GM21390 (cell line): ENCODE data around the gene RMI1.

ENCODE experiments used
- ATAC-seq: cut with Tn5 transposase; IDR thresholded peaks from one replicate; pipeline ENCODE4 v1.9.1; 2021; ENCODE audit not compliant: unreplicated experiment

RMI1 gene

GRCh38 chr9:83967073-83967472 lies 13.5 kb upstream of the RMI1 start:
- no peak for ATAC-seq

DNA sequence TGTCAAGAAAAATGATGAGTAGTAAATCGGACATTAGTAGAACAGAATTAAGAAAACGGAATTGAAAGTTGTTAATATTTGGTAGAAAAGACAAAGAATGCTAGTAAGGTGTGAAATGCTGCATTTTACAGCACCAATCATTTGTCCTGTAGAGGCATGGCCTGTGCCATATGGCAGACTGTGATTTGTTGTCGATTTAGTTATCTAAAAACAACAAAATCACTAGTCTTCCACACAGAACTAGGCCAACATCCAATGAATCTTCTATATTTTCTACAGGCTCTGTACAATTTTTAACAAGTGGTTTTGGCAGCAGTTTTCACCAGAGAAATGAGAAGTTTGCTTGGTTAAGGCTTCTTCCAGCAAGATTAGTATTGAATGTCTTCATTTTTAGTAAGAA lies 11.0 kb upstream of the RMI1 start:
- no peak for ATAC-seq

DNA sequence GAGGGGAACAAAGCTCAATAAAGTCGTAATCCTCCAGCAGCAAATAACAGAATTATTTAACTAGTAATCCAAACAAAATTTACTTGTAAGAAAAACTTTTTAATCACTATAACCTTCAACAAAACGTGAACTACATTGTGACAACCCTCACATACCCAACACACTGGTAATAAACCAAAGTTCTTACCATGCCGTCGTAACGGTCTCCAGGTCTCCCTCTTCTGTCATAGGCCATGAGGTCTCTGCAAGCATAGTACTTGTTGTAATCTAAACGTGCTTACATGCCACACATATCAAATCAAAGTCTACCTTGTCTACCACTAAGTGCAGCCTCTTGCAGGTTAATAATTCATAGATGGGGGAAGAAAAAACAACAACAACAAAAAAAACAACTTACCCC lies 9.1 kb upstream of the RMI1 start:
- no peak for ATAC-seq

DNA sequence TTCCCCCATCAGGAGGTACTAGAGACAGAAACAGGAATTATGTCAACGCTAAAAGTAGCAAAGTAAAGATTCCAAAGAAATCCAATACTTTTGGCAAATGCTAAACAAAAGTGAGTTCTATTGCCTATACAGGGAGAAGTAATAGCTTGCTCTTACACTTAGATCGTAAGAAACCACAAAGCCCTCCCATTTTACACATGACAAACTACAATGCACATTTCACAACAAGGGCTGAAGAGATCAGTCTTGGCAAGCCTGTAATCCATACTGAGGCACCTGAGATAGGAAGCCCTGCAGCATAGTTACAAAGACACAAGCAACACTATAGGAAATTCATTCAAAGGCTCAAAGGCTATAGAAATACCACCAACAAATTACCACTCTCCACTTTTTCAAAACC lies 8.3 kb upstream of the RMI1 start:
- ATAC-seq, result no peak

GRCh38 chr9:83975300-83975699 lies 5.3 kb upstream of the RMI1 start:
- no peak for ATAC-seq

GRCh38 chr9:83976372-83976771 lies 4.2 kb upstream of the RMI1 start:
- ATAC-seq, result no peak

DNA sequence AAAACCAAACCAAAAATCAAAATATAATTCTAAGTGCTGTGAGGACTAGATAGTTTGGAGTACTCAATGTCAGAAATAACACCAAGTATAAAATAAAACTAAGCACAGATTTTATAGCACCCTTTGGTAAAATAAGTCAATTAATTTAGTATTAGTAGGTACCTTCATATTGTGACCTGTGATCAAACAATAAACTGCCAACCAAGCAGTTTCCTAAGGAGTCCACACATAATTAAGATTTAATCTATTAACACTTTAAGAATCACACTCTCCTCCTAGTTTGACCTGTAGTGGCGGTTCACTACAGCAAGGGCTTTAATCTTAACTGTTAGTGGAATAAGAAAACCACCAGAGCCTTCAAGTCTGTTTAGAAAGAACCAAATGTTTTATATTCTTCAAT lies 3.4 kb upstream of the RMI1 start:
- no peak for ATAC-seq

DNA sequence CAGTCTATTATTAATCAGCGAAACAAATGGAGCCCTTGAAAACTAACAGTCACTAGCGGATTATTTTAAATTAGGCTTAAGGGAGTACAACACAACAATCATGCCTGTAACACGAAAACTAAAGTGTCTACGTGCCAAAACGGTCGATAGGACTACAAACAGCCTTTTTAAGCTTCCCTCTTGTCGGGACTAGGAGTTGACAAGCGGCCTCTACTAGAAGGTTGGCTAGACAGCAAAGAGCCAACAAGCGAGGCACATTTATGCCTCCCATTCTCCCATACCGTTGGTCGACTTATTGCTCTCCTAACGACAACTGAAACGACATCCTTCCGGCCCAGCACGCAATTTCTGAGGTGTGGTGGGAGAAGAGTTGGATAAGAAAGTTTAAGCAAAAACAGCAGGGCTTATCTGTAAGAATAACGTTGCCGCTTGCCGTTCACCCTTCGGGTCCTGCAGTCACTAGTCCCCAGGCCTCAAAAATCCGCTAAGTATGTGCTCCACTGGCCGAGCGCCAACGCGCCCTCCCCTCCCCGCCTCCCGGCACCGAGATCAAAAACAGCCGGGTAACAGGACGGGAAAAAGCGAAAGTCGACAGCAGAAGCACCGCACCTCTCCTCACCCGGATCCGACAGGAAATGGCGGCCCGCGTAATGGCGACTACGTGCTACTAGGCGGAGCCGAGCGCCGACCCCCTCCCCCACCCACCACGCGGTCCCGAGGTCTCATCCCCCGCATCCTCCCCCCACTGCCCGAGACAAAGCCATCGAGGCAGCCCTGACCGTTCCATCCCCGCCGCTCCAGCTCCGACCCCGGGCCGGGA lies 1.4 kb upstream of the RMI1 start:
- ATAC-seq, result peak; percentile 28

DNA sequence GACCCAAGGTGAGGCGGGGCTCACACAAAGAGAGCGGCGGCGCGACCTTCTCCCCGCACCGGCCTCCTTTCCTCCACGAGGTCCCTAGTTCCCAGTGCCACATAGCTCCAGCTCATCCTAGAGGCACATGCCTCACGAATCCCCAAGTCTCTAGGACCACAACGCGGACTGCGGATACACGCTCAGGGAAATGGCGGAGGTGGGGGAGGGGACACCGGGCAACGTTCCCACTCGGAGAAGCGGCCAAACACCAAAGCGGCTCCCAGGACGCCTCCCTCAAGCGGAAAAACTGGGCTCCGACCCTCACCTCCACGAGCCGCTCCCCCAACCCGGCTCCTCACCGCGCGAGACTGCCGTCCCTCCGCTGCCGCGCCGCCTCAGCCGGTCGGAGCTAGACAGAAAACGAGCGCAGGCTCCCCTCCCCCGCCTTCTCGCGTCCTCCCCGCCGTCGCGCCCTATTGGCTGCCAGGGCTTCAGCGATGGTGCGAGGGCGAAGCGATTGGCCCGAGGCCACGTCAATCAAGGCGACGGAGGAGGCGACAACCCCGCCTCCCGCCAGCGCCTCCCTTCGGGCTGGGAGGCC lies 702 bp upstream of the RMI1 start, which contains the start of gene HNRNPK:
HNRNPK (minus strand) TSS at position 404 of the 583 bp plus-strand sequence. CDS start 1,963 bp downstream, outside the sequence.
- ATAC-seq, result peak; percentile 74

DNA sequence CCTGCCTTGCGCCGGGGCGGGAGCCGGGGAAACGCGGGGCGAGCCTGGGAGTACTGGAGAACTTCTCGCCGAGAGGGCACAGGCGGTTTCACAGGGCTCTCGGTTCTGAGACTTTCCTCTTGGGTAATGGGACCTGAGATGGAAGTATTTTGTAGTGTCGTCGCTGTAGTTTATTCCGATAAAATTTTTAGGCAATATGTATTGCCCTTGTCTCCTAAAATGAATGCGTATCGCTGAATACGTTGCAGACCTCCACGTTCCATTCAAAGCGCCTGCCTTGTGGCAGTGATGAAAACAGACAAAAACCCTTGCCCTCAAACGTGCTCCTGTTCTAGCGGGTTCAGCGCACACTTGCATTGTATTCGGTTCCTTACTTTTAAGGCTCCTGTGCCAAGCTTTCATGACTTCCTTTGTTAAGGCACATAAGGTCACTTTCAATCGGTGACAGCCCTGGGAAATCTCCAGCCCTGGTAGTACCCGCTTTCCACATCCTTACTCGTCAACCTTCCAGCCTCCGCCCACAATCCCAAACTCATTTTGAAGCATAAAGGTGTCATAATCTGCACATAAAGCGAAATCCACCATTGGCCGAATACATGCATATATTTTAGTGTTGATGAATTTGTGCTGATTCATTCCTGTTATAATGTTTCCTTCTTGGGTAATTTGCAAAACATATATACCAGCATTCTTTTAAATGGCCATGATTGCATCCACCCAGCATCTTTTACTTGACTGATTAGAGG lies 694 bp downstream of the RMI1 start:
- ATAC-seq, result no peak

GRCh38 chr9:83986195-83986594 lies 5.6 kb downstream of the RMI1 start:
- ATAC-seq, result peak; percentile 43

DNA sequence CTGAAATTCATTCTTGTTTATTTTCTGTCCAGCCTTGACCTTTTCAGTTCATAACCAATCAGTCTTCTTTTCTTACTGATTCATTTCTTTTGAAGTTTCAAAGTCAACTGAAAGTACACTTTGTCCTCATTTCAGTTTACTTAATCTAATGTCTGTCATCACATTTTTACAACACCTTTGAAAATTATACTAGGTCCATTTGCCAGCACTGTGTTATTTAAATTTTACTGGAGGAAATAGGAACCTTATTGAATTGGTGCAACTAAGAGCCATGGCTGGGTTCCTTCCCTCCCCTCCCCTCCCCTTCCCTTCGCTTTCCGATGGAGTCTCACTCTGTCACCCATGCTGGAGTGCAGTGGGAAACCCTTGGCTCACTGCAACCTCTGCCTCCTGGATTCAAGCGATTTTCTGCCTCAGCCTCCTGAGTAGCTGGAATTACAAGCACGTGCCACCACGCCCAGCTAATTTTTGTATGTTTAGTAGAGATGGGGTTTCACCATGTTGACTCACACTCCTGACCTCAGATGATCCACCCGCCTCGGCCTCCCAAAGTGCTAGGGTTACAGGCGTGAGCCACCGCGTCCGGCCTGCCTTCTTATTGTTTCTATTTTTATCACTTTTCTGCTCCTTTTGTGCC lies 6.3 kb downstream of the RMI1 start:
- no peak for ATAC-seq

DNA sequence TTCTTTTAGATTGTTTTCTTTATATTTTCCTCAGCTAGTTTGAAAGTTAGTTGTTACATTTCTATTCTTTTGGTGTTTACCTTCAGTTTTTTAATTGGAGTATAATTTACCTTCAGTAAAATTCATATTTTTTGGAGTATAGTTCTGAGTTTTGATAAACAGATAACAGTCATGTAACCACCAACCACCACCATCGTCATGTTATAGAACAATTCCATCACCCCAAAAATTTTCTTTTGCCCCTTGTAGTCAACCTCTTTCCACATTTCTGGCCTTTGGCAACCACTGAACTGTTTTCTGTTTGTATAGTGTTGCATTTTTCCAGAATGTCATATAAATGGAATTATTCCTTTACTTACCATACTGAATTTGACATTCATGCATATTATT lies 6.8 kb downstream of the RMI1 start:
- no peak for ATAC-seq

DNA sequence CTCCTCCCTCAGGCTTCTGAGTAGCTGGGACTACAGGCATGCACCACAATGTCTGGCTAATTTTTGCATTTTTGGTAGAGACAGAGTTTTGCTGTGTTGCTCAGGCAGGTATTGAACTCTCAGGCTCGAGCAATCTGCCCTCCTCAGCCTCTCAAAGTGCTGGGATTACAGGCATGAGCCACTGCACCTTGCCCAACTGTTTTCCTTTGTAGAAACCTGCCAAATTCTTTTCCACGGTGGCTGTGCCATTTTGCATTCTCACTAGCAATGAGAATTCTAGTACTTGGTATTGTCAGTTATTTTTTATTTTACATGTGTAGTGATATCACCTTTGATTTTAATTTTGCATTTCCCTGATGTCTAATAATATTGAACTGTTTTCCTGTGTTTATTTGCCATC lies 7.8 kb downstream of the RMI1 start:
- no peak for ATAC-seq

DNA sequence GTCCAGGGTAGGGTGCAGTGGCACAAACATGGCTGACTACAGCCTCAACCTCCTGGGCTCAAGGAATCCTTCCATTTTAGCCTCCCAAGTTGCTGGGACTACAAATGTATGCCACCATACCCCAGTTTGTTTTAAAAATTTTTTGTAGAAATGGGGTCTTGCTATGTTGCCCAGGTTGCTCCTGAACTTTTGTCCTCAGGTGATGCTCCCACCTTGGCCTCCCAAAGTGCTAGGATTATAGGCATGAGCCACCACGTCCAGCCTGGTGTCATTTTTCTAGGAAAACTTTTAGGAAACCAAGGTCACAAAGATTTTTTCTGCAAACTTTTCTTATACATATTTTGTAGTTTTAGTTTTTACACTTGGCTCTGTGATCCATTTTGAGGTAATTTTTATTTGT lies 10.8 kb downstream of the RMI1 start:
- ATAC-seq, result no peak

- no peak for ATAC-seq
Measured at GRCh38 chr9:83992407-83992806, 11.8 kb downstream of the RMI1 start.

DNA sequence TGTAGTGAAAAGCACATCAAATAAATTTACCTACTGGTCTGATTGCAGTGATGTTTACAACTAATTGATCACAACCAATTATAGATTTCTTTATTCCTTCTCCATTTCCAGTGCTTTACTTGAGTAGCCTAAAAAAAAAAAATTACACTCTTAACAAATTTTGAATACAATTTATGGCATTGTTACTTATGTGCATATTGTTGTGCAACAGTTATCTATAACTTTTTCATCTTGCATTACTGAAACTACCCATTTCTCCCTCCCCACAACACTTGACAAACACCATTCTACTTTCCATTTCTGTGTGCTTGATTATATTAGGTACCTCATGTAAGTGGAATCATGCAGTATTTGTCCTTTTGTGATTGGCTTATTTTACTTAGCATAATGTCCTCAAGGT lies 12.3 kb downstream of the RMI1 start:
- no peak for ATAC-seq

DNA sequence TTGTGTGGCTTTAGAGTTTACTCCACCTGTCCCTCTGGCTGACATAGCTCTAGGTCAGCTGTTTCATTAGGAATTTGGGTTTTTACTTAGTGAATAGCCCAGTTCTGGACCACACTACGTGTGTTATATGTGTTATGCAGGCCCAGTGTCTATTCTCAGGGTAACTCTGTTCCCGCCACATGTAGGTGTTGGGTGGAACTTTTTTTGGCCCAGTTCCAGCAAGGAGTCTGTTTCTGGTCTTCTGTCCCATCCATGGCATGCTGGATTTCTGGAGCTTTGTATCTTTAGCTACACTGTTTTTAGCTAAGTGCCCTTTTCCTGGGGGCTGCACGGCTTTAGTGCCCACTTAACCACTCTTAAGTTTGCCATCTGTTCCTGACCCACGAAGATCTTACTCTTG lies 15.5 kb downstream of the RMI1 start:
- no peak for ATAC-seq

DNA sequence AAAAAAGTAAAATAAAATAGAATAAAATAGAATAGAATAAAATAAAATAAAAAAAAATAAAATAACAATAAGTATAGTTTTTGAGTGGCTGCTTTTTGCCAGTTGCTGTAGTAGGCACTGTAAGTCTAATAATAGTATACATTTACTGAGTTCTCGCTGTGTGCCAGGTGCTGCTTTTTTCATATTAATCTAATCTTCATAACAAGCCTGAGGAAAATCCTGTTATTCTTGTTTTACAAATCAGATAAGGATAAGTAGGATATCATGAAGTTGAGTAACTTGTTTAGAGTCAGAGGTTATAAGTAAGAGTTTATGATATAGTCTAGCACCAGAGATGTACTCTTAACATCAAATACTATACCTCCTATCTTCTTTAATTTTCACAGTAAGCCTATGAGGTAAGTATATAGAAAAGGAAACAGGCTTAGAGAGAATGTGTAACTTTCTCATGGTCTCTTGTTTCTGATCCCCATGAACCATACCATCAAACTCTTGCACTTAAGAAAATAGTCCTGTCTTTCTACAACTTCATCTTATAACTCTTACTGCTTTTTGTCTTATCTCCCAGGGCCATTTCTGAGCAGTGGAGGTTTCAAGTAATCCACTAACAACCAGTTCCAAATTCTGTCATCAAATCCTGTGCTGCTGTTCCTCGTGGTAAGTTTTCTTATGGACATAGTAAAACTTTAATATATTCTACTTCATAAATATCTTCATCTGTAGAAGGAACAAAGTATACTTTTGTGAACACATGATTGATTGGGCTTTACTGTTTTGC lies 18.7 kb downstream of the RMI1 start:
- ATAC-seq, result no peak

GRCh38 chr9:84000186-84000585 lies 19.6 kb downstream of the RMI1 start:
- no peak for ATAC-seq

DNA sequence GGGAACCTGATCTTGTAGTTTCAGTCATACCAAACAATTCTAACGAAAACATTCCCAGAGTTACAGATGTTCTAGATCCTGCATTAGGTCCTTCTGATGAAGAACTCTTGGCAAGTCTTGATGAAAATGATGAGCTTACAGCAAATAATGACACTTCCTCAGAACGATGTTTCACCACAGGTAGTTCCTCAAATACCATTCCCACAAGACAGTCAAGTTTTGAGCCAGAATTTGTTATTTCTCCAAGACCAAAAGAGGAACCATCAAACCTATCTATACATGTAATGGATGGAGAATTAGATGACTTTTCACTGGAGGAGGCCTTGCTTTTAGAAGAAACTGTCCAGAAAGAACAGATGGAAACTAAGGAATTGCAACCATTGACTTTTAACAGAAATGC lies 21.0 kb downstream of the RMI1 start:
- no peak for ATAC-seq
